HepG2 (cell line): Measurements from ENCODE around the gene PHF3. TPM values are rescaled to one million over a fixed set of nuclear protein-coding genes. Genes with fewer than 3 reads are reported as not detected.

Source experiments
- ATAC-seq: fragments of 200-7000 bp; cut with Tn5 transposase; 3 replicates; pipeline ENCODE4 v1.9.1; 2020; ENCODE audit warnings: mild to moderate bottlenecking, moderate library complexity
- BruUV-seq: library from RNA; stranded (reverse); fragments of 400-500 nt; replicated peaks from 2 replicates; lab custom pipeline; 2021; lab: Mats Ljungman, UMichigan
- CTCF ChIA-PET: fragments of 300-600 bp; formaldehyde crosslinking; extraction: SDS; loops from one replicate; lab custom pipeline; 2021; ENCODE audit warnings: low total read pairs, inconsistent platforms, low intra/inter-chr PET ratio; lab: Yijun Ruan, JAX
- POLR2A ChIA-PET: fragments of 350-600 bp; sonication (Branson Sonifier 250); formaldehyde crosslinking; loops from one replicate; lab custom pipeline; 2020; ENCODE audit warnings: antibody characterized with exemption, inconsistent platforms; lab: Yijun Ruan, JAX
- DNase-seq: peaks from one replicate; pipeline ENCODE4 v3.0.0-alpha.2; 2015; ENCODE audit warnings: low spot score
- FAIRE-seq: peaks from 3 replicates; lab custom pipeline; 2011; peaks lifted over from hg19 to GRCh38; lab: Jason Lieb, UNC
- H2AFZ ChIP-seq: one replicate; pipeline ENCODE4 v1.6.1; 2011; ENCODE audit warnings: low read length, inconsistent platforms
- H3K27ac ChIP-seq: fragments of 300-600 bp; 3 replicates; pipeline ENCODE4 v1.8.0; 2011; ENCODE audit warnings: mixed run types, mild to moderate bottlenecking, mixed read lengths, low read length, inconsistent platforms; ENCODE audit not compliant: insufficient read depth; ENCODE audit errors: extremely low read length
- H3K27me3 ChIP-seq, 2 experiments: fragments of 200-600 bp in 1 of 2; 2 replicates in 1 of 2; 3 replicates in 1 of 2; pipeline versions ENCODE4 v1.6.0 to v1.8.0; 2011; ENCODE audit warnings: low read length in 2 of 2, mild to moderate bottlenecking in 2 of 2, moderate library complexity in 2 of 2, inconsistent platforms in 1 of 2; ENCODE audit not compliant: insufficient read depth in 2 of 2, control insufficient read depth in 1 of 2
- H3K36me3 ChIP-seq, 2 experiments: fragments of 200-600 bp in 1 of 2; replicated peaks in 1 of 2; 2 replicates in 1 of 2; 3 replicates in 1 of 2; pipeline versions ENCODE4 v1.5.1 to v1.8.0; 2011; ENCODE audit warnings: low read length in 2 of 2, inconsistent platforms in 1 of 2; ENCODE audit not compliant: insufficient read depth in 2 of 2, control insufficient read depth in 1 of 2
- H3K4me1 ChIP-seq: 2 replicates; pipeline ENCODE4 v1.5.1; 2012; ENCODE audit warnings: low read length, inconsistent platforms; ENCODE audit not compliant: insufficient read depth
- H3K4me2 ChIP-seq: 2 replicates; pipeline ENCODE4 v1.6.0; 2011; ENCODE audit warnings: low read depth, low read length, inconsistent platforms
- H3K4me3 ChIP-seq, 3 experiments: fragments of 200-600 bp in 1 of 3; sonication (generic), shearing (Covaris generic) in 1 of 3; replicated peaks in 1 of 3; 2 replicates each; pipeline ENCODE4 v1.5.1; 2011 to 2016; ENCODE audit warnings: low read length in 3 of 3, inconsistent platforms in 2 of 3, low read depth in 2 of 3, mild to moderate bottlenecking in 2 of 3, control low read depth in 1 of 3, mixed read lengths in 1 of 3; ENCODE audit not compliant: insufficient read depth in 1 of 3
- H3K79me2 ChIP-seq: one replicate; pipeline ENCODE4 v1.6.1; 2011; ENCODE audit warnings: low read length, inconsistent platforms; ENCODE audit not compliant: insufficient read depth
- H3K9ac ChIP-seq: 2 replicates; pipeline ENCODE4 v1.6.0; 2011; ENCODE audit warnings: mild to moderate bottlenecking, low read depth, low read length, inconsistent platforms; ENCODE audit not compliant: insufficient read depth
- H3K9me3 ChIP-seq: 2 replicates; pipeline ENCODE4 v1.5.1; 2012; ENCODE audit warnings: mild to moderate bottlenecking, low read length
- H4K20me1 ChIP-seq: 2 replicates; pipeline ENCODE4 v1.6.0; 2011; ENCODE audit warnings: inconsistent platforms, mild to moderate bottlenecking, low read length, moderate library complexity; ENCODE audit not compliant: insufficient read depth
- ATF7 ChIP-seq, 2 experiments: fragments of 450-650 bp in 1 of 2; sonication (generic) in 1 of 2; formaldehyde crosslinking in 1 of 2; IDR thresholded peaks; 2 replicates each; pipeline versions ENCODE4 v1.4.0 to v1.6.1; 2016 to 2020; ENCODE audit warnings: antibody characterized with exemption in 1 of 2, mild to moderate bottlenecking in 1 of 2, missing genetic modification reagents in 1 of 2
- HNF4G ChIP-seq, 2 experiments: sonication (generic) in 1 of 2; formaldehyde crosslinking in 1 of 2; IDR thresholded peaks; 2 replicates each; pipeline versions ENCODE4 v1.4.0 to v1.6.1; 2011 to 2020; ENCODE audit warnings: borderline replicate concordance in 2 of 2, low read depth in 2 of 2, mild to moderate bottlenecking in 2 of 2, low read length in 1 of 2, missing genetic modification reagents in 1 of 2, moderate library complexity in 1 of 2
- MAFF ChIP-seq: IDR thresholded peaks from 2 replicates; pipeline ENCODE4 v1.6.1; 2011; ENCODE audit warnings: low read depth, low read length, improper control_type of control experiment
- MAFK ChIP-seq, 2 experiments: IDR thresholded peaks in 1 of 2; conservative IDR thresholded peaks in 1 of 2; 2 replicates each; pipeline ENCODE4 v1.6.1; 2011; ENCODE audit warnings: improper control_type of control experiment in 2 of 2, low read length in 2 of 2
- NFKB2 ChIP-seq: sonication (generic); formaldehyde crosslinking; IDR thresholded peaks from 2 replicates; pipeline ENCODE4 v1.4.0; 2020; ENCODE audit warnings: missing genetic modification reagents, borderline replicate concordance
- SMARCE1 ChIP-seq: fragments of 450-650 bp; IDR thresholded peaks from 2 replicates; pipeline ENCODE4 v1.6.1; 2017; ENCODE audit warnings: borderline replicate concordance
- WGBS: methylation state at CpG from one replicate; pipeline ENCODE4 v1.1.6; 2017; ENCODE audit warnings: low lambda C conversion rate; 5-methylcytosine and 5-hydroxymethylcytosine counted together
- in situ Hi-C: cut with HindIII; loops from 2 replicates; pipeline ENCODE4 v1.10.0; 2017; ENCODE audit warnings: low pct_unique_long_range_greater_than_20kb; ENCODE audit not compliant: extremely low pct_ligation_motif_present
- intact Hi-C: fragments of 100-400 bp; cut with micrococcal nuclease; formaldehyde crosslinking; loops from one replicate; pipeline ENCODE4 v1.10.0; 2022; ENCODE audit not compliant: unreplicated experiment
- polyA plus RNA-seq, 8 experiments: library from polyadenylated mRNA; depleted of rRNA in 3 of 8; stranded (reverse) in 7 of 8; unstranded in 1 of 8; fragments of >200 nt; fragmentation: Illumina TruSeq in 4 of 8; extraction: Trizol in 4 of 8; gene quantifications; 2 replicates each; pipeline versions ENCODE4 v1.2.1 to v1.2.3, GENCODE V29; 2011 to 2016; ENCODE audit warnings: low read depth in 4 of 8, missing spikeins in 1 of 8, mixed read lengths in 1 of 8; ENCODE audit not compliant: insufficient read depth in 1 of 8
- total RNA-seq, 5 experiments: library from RNA; depleted of rRNA; stranded (reverse); fragments of >200 nt; fragmentation: Illumina TruSeq; extraction: Trizol; gene quantifications; 2 replicates each; pipeline ENCODE4 v1.2.3, GENCODE V29; 2016; ENCODE audit warnings: low read depth in 1 of 5

The PHF3 gene
- total and polyA plus RNA-seq, 2 of the 13 experiments (the other 11 are each of a cell fraction or from before 2014, with no cell fraction given) = 19.8 to 70.4 TPM

- Histone ChIP-seq H3K27me3 (no peaks in the 10 kb centered on the region; a peak in 1 of 5 replicates), H3K4me1 (no peaks in the 10 kb centered on the region), H3K36me3 (no peaks in the 10 kb centered on the region), H2AFZ (no peak overlapping the region), H3K27ac (no peak overlapping the region), H3K79me2 (no peaks in the 10 kb centered on the region), H3K4me3 (no peak overlapping the region), H3K4me2 (no peak overlapping the region), H4K20me1 (no peaks in the 10 kb centered on the region), H3K9me3 (no peaks in the 10 kb centered on the region), H3K9ac (no peak overlapping the region)
- POLR2A ChIA-PET = interaction anchor here (1.1 kb wide), 1 partner anchor 13 kb away, joined by 3 read pairs; no protein-coding TSS in a partner anchor
- no TSS peak for BruUV-seq
- CTCF ChIA-PET = no interaction called here
- no peak for DNase-seq
- in situ Hi-C loops = no loop called here
- no peak for FAIRE-seq
- TF ChIP-seq MAFF = peak; percentile 99
- no peak for TF ChIP-seq HNF4G (IDR thresholded peaks at IDR 0.05; ENCODE audit: borderline replicate concordance, low read depth, low read length)
- no peak for TF ChIP-seq HNF4G (CRISPR knock-in tag; IDR thresholded peaks at IDR 0.05; ENCODE audit: borderline replicate concordance, low read depth)
- no peak for TF ChIP-seq NFKB2 (CRISPR knock-in tag)
- peak; percentile 99 to 100 for TF ChIP-seq MAFK (conservative IDR thresholded peaks at IDR 0.05 in 1 of 2, IDR thresholded peaks at IDR 0.05 in 1 of 2; ENCODE audit: low read length in 2 of 2)
- WGBS = 93% methylated on average over 1 of the region's 1 CpG
- intact Hi-C loops = no loop called here
- no peak for ATAC-seq
Observed at GRCh38 chr6:63611560-63611959, 24.0 kb upstream of the PHF3 start.

GRCh38 chr6:63615590-63615989 is 20.0 kb upstream of the PHF3 start:
- FAIRE-seq (no peak), DNase-seq (no peak), ATAC-seq (no peak)
- in situ Hi-C loops (no loop called here), intact Hi-C loops (no loop called here)
- H3K4me2 ChIP-seq = no peak overlapping the region
- peaks cover 0 to 16% of the 10 kb centered on the region in 2 experiments; a peak in 3 of 5 replicates for H3K27me3 ChIP-seq
- H3K9ac ChIP-seq = no peak overlapping the region
- H2AFZ ChIP-seq = no peak overlapping the region
- no peaks in the 10 kb centered on the region for H3K79me2 ChIP-seq
- no peak overlapping the region for H3K27ac ChIP-seq
- no peak overlapping the region for H3K4me3 ChIP-seq
- 100% methylated on average over 1 of the region's 1 CpG for WGBS
- ChIA-PET POLR2A (no interaction called here), CTCF (no interaction called here)
- H4K20me1 ChIP-seq = no peaks in the 10 kb centered on the region
- BruUV-seq = no TSS peak
- no peaks in the 10 kb centered on the region for H3K4me1 ChIP-seq
- H3K9me3 ChIP-seq = no peaks in the 10 kb centered on the region
- H3K36me3 ChIP-seq = no peaks in the 10 kb centered on the region
- peak; percentile 48 for TF ChIP-seq ATF7 (IDR thresholded peaks at IDR 0.05)
- TF ChIP-seq ATF7 (CRISPR knock-in tag; IDR thresholded peaks at IDR 0.05) = no peak
- no peak for TF ChIP-seq SMARCE1
